Calu3 (cell line): ENCODE data around the gene NFKBIA. TPM values are rescaled to one million over a fixed set of nuclear protein-coding genes. Genes with fewer than 3 reads are reported as not detected.

Source experiments
- Bru-seq: library from RNA; stranded (reverse); fragments of 400-500 nt; gene quantifications from one replicate; lab custom pipeline; 2021; lab: Mats Ljungman, UMichigan
- BruChase-seq, 2 experiments: library from RNA; stranded (reverse); fragments of 400-500 nt; gene quantifications; one replicate each; lab custom pipeline; 2021; lab: Mats Ljungman, UMichigan
- BruUV-seq: library from RNA; stranded (reverse); fragments of 400-500 nt; replicated peaks from 2 replicates; lab custom pipeline; 2021; lab: Mats Ljungman, UMichigan
- CTCF ChIA-PET: fragments of 300-600 bp; sonication (Branson Sonifier 250); formaldehyde crosslinking; loops from one replicate; lab custom pipeline; 2022; ENCODE audit warnings: antibody characterized with exemption; lab: Charles Lee
- DNase-seq: peaks from one replicate; pipeline ENCODE4 v3.0.0; 2022
- H3K27ac Mint-ChIP-seq: one replicate; pipeline ENCODE4 v1.8.0; 2022; ENCODE audit warnings: mixed read lengths; ENCODE audit not compliant: unreplicated experiment
- H3K27me3 Mint-ChIP-seq: one replicate; pipeline ENCODE4 v1.8.0; 2022; ENCODE audit warnings: mixed read lengths; ENCODE audit not compliant: unreplicated experiment
- H3K36me3 Mint-ChIP-seq: one replicate; pipeline ENCODE4 v1.8.0; 2022; ENCODE audit warnings: mild to moderate bottlenecking, moderate library complexity, mixed read lengths; ENCODE audit not compliant: insufficient read depth, unreplicated experiment
- H3K4me1 Mint-ChIP-seq: one replicate; pipeline ENCODE4 v1.8.0; 2022; ENCODE audit warnings: mild to moderate bottlenecking, low read depth, mixed read lengths; ENCODE audit not compliant: unreplicated experiment
- H3K4me3 Mint-ChIP-seq: one replicate; pipeline ENCODE4 v1.8.0; 2022; ENCODE audit warnings: mild to moderate bottlenecking, low read depth, moderate library complexity, mixed read lengths; ENCODE audit not compliant: unreplicated experiment
- H3K9me3 Mint-ChIP-seq: one replicate; pipeline ENCODE4 v1.8.0; 2022; ENCODE audit warnings: low read depth, mixed read lengths; ENCODE audit not compliant: unreplicated experiment
- intact Hi-C: fragments of 100-400 bp; cut with micrococcal nuclease; formaldehyde crosslinking; loops from one replicate; pipeline ENCODE4 v1.10.0; 2022; ENCODE audit not compliant: unreplicated experiment
- long read RNA-seq: library from polyadenylated mRNA; stranded (forward); transcript quantifications from one replicate; pipeline ENCODE4 v2.0.0, GENCODE V29; 2022
- total RNA-seq: library from RNA; stranded (reverse); gene quantifications from 2 replicates; pipeline ENCODE4 v1.2.3, GENCODE V29; 2022
- TF ChIP-seq, protein P1 (sequence below): fragments of 200-600 bp; IDR thresholded peaks from one replicate; pipeline ENCODE4 v1.8.0; 2022; ENCODE audit warnings: antibody characterized with exemption; ENCODE audit not compliant: unreplicated experiment

Gene NFKBIA
- total RNA-seq (111 TPM in 2 replicates), Bru-seq, nascent RNA (percentile 98 among the genes with signal in this experiment), BruChase-seq, experiment 1, labeled RNA remaining after a 6-hour chase (percentile 94 among the genes with signal in this experiment), BruChase-seq, experiment 2, labeled RNA remaining after a 2-hour chase (percentile 98 among the genes with signal in this experiment)
- long read RNA-seq, transcript NFKBIA-201 (6 exons, 1,558 nt): major isoform, 133 of 150 reads
- long read RNA-seq, partial matches to known transcripts: 4 of 150 reads
- long read RNA-seq, other reads (novel, unspliced or antisense): 6 of 150 reads

DNA sequence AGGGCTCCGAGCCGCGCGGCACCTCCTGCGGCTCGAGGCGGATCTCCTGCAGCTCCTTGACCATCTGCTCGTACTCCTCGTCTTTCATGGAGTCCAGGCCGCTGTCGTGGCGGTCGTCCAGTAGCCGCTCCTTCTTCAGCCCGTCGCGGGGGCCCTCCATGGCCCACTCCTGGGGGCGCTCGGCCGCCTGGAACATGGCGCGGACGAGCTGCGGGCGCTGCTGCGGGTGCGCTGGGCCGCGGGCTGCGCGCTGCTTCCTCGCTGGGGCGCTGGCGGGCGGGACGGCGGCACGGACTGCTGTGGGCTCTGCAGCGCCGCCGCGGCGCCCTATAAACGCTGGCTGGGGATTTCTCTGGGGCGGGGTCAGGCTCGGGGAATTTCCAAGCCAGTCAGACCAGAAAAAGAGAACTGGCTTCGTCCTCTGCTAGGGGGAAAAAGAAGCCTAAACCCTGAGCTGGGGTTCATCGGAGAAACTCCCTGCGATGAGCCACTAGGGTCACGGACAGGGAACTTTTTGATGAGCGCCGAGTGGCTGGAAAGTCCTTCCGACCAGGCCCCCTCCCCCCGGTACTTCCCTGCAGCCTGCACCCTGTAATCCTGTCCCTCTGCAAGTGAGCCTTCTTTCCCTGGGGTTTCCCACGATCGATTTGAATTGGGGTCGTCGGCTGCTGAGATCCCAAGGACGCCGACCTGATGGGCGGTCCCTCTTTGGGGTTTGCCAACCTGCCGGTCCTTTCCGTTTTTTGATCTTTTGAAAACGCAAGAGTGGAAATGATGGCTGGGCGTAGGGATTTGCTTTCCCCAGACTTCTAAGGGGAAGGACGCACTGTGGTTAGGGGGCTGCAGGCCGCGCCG, at the start of gene NFKBIA:
TSS of gene NFKBIA (minus strand) at position 301 of the 855 bp plus-strand sequence. CDS start at position 196, 105 bp downstream.
- Mint-ChIP-seq H3K4me1 (peaks cover 25% of the 10 kb centered on the region), H3K36me3 (peaks cover 57% of the 10 kb centered on the region), H3K4me3 (peak within 1 kb of the TSS; percentile 93), H3K27ac (peak within 1 kb of the TSS; percentile 96), H3K9me3 (no peaks in the 10 kb centered on the region), H3K27me3 (no peaks in the 10 kb centered on the region)
- intact Hi-C loops: no loop called here
- TSS peak; percentile 54 for BruUV-seq
- TF ChIP-seq, protein P1, sequence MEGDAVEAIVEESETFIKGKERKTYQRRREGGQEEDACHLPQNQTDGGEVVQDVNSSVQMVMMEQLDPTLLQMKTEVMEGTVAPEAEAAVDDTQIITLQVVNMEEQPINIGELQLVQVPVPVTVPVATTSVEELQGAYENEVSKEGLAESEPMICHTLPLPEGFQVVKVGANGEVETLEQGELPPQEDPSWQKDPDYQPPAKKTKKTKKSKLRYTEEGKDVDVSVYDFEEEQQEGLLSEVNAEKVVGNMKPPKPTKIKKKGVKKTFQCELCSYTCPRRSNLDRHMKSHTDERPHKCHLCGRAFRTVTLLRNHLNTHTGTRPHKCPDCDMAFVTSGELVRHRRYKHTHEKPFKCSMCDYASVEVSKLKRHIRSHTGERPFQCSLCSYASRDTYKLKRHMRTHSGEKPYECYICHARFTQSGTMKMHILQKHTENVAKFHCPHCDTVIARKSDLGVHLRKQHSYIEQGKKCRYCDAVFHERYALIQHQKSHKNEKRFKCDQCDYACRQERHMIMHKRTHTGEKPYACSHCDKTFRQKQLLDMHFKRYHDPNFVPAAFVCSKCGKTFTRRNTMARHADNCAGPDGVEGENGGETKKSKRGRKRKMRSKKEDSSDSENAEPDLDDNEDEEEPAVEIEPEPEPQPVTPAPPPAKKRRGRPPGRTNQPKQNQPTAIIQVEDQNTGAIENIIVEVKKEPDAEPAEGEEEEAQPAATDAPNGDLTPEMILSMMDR: no peak
- CTCF ChIA-PET: interaction anchor here (0.6 to 2.6 kb wide), 11 partner anchors 10 to 264 kb away, joined by 3 to 9 read pairs (median 4); partner anchors contain the start of gene PSMA6
- peak; percentile 92 for DNase-seq

DNA sequence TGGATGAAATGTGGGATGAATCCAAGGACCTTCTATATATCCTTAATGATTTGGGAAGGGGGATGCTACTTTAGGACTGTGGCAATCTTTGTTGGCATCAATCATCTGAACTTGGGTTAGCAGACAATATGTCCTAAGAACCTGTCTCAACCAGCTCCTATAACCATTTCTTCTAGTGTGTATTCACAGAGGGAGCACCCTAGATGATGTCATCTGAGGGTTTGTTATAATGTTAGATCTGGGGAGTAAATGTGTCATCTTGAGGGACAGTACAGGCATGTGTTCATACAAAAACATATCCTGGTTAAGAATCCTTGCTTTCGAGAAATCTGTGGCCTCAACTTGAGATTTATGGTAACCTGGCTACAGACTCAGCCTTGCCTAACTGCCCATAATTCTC, 41.9 kb upstream of the NFKBIA start:
- Mint-ChIP-seq H3K9me3 (no peaks in the 10 kb centered on the region), H3K27me3 (no peaks in the 10 kb centered on the region), H3K4me1 (no peaks in the 10 kb centered on the region), H3K27ac (no peak overlapping the region), H3K4me3 (no peak overlapping the region), H3K36me3 (no peaks in the 10 kb centered on the region)
- TF ChIP-seq, protein P1: no peak
- no peak for DNase-seq
- CTCF ChIA-PET: interaction anchor here (0.5 kb wide), 1 partner anchor 79 kb away, joined by 3 read pairs; no protein-coding TSS in a partner anchor
- BruUV-seq: no TSS peak
- intact Hi-C loops: no loop called here

GRCh38 chr14:35444104-35444503, 39.6 kb upstream of the NFKBIA start:
- H3K27ac Mint-ChIP-seq: no peak overlapping the region
- TF ChIP-seq, protein P1: no peak
- no peak overlapping the region for H3K4me3 Mint-ChIP-seq
- no peak for DNase-seq
- intact Hi-C loops: no loop called here
- BruUV-seq: no TSS peak
- no peaks in the 10 kb centered on the region for H3K4me1 Mint-ChIP-seq
- H3K27me3 Mint-ChIP-seq: no peaks in the 10 kb centered on the region
- H3K36me3 Mint-ChIP-seq: no peaks in the 10 kb centered on the region
- CTCF ChIA-PET: no interaction called here
- H3K9me3 Mint-ChIP-seq: no peaks in the 10 kb centered on the region

GRCh38 chr14:35441160-35441559, 36.6 kb upstream of the NFKBIA start:
- TF ChIP-seq, protein P1: no peak
- DNase-seq: no peak
- Mint-ChIP-seq H3K4me3 (no peak overlapping the region), H3K36me3 (no peaks in the 10 kb centered on the region), H3K27ac (no peak overlapping the region), H3K9me3 (no peaks in the 10 kb centered on the region), H3K27me3 (no peaks in the 10 kb centered on the region), H3K4me1 (no peaks in the 10 kb centered on the region)
- BruUV-seq: no TSS peak
- intact Hi-C loops: no loop called here
- CTCF ChIA-PET: interaction anchor here (0.7 kb wide), 1 partner anchor 399 kb away, joined by 4 read pairs; no protein-coding TSS in a partner anchor
